NCI-H2196 treated with DMSO at 0.1 percent for 48 hours (cell line): ENCODE results near the gene L3MBTL4.

Experiments
- DNase-seq: peaks from one replicate; lab custom pipeline; 2025; ENCODE audit not compliant: unreplicated experiment; lab: John Stamatoyannopoulos, UW

The L3MBTL4 gene

GRCh38 chr18:5967666-5968065 lies 447.0 kb downstream of the L3MBTL4 start:
- DNase-seq = no peak

- DNase-seq = no peak
These were observed 447.7 kb downstream of the L3MBTL4 start for GRCh38 chr18:5967007-5967406.

- DNase-seq = no peak
These were observed 448.2 kb downstream of the L3MBTL4 start for GRCh38 chr18:5966514-5966913.

- DNase-seq = no peak
These were observed 449.7 kb downstream of the L3MBTL4 start for GRCh38 chr18:5964996-5965395.

GRCh38 chr18:5964596-5964995 lies 450.1 kb downstream of the L3MBTL4 start:
- no peak for DNase-seq

GRCh38 chr18:5964108-5964507 lies 450.6 kb downstream of the L3MBTL4 start:
- DNase-seq = no peak

GRCh38 chr18:5963267-5963666 lies 451.4 kb downstream of the L3MBTL4 start:
- no peak for DNase-seq

- DNase-seq = no peak
These were observed 452.3 kb downstream of the L3MBTL4 start for GRCh38 chr18:5962362-5962761.

GRCh38 chr18:5961828-5962150 lies 452.9 kb downstream of the L3MBTL4 start:
- no peak for DNase-seq

- no peak for DNase-seq
These were observed 453.4 kb downstream of the L3MBTL4 start for GRCh38 chr18:5961097-5961827.

- DNase-seq = no peak
These were observed 455.9 kb downstream of the L3MBTL4 start for GRCh38 chr18:5958822-5959221.

GRCh38 chr18:5955861-5956260 lies 458.9 kb downstream of the L3MBTL4 start:
- DNase-seq = no peak

GRCh38 chr18:5951515-5952091 lies 463.1 kb downstream of the L3MBTL4 start:
- DNase-seq = no peak

- no peak for DNase-seq
These were observed 465.9 kb downstream of the L3MBTL4 start for GRCh38 chr18:5948781-5949180.

- no peak for DNase-seq
These were observed 466.5 kb downstream of the L3MBTL4 start for GRCh38 chr18:5948237-5948636.

GRCh38 chr18:5944448-5944847 lies 470.3 kb downstream of the L3MBTL4 start:
- DNase-seq = no peak

GRCh38 chr18:5943514-5943913 lies 471.2 kb downstream of the L3MBTL4 start:
- no peak for DNase-seq

GRCh38 chr18:5942591-5942990 lies 472.1 kb downstream of the L3MBTL4 start:
- DNase-seq = no peak

- DNase-seq = no peak
These were observed 472.8 kb downstream of the L3MBTL4 start for GRCh38 chr18:5941890-5942289.

GRCh38 chr18:5939801-5940667 lies 474.7 kb downstream of the L3MBTL4 start:
- no peak for DNase-seq

GRCh38 chr18:5937795-5938194 lies 476.9 kb downstream of the L3MBTL4 start:
- no peak for DNase-seq

- DNase-seq = no peak
These were observed 477.6 kb downstream of the L3MBTL4 start for GRCh38 chr18:5937121-5937520.
